Epithelial cell of esophagus (primary cell): Measurements from ENCODE around the gene DGKH.

Experiments used
- DNase-seq: peaks from one replicate; pipeline ENCODE4 v3.0.0; 2010; ENCODE audit warnings: low read depth
- H3K4me3 ChIP-seq: 2 replicates; pipeline ENCODE4 v1.5.1; 2011; ENCODE audit warnings: mild to moderate bottlenecking, low read length, control low read depth
- TF ChIP-seq, protein P1 (sequence below): IDR thresholded peaks from 2 replicates; pipeline ENCODE4 v1.5.1; 2011; ENCODE audit warnings: low read depth, mild to moderate bottlenecking, low read length, control low read depth, inconsistent platforms; ENCODE audit not compliant: insufficient read depth; ENCODE audit errors: missing control alignments

DGKH gene

DNA sequence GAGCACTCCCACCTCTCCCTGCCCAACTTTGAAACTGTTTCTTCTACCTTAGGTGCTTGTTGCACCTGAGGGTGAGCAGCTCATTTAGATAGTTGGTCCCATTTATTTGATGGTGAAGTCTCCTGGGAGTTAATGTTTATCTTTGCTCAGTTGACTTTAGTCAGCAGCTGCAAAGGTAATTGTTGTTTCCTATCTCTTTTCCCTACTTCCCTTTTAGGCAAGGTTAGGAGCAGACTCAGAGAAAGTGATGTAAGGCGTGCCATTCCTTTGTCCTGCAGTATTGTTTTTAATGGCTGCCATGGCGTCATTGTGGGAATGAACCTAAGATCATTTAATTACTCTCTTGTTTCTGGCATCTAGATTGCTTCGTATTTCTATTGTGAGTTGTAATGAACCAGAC is 235.1 kb downstream of the DGKH start:
- no peak for DNase-seq
- no peak overlapping the region for H3K4me3 ChIP-seq
- TF ChIP-seq, protein P1, sequence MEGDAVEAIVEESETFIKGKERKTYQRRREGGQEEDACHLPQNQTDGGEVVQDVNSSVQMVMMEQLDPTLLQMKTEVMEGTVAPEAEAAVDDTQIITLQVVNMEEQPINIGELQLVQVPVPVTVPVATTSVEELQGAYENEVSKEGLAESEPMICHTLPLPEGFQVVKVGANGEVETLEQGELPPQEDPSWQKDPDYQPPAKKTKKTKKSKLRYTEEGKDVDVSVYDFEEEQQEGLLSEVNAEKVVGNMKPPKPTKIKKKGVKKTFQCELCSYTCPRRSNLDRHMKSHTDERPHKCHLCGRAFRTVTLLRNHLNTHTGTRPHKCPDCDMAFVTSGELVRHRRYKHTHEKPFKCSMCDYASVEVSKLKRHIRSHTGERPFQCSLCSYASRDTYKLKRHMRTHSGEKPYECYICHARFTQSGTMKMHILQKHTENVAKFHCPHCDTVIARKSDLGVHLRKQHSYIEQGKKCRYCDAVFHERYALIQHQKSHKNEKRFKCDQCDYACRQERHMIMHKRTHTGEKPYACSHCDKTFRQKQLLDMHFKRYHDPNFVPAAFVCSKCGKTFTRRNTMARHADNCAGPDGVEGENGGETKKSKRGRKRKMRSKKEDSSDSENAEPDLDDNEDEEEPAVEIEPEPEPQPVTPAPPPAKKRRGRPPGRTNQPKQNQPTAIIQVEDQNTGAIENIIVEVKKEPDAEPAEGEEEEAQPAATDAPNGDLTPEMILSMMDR, result no peak

DNA sequence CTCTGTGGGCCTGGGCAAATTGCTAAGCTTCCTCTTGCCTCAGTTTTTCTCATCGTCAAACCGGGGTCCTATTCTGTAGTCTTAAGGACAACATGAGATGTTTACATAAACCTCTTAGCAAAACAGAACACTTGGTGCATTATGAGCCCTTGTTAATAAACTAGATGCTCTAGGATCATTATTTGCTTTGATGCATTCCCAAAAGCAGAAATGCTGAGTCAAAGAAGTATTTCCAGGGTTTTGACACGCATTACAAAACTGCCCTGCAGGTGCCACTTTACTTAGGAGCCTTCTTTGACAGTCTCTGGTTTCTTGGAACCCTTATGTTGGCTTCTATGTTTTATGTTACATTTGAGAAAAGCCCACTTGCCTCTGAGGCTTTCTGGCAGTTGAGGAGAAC is 235.6 kb downstream of the DGKH start:
- TF ChIP-seq, protein P1, result no peak
- DNase-seq, result no peak

More for the DNA sequence above, 235.6 kb downstream of the DGKH start:
- no peak overlapping the region for H3K4me3 ChIP-seq
